NCI-H345 treated with DMSO at 0.1 percent for 48 hours (cell line): ENCODE results near the gene INTS6L.
"Not testable (repeated sequence)": the region's sequence is repeated elsewhere in the genome, so short reads cannot be mapped to it uniquely, and the experiment has no call there.

Source experiments
- DNase-seq: peaks from one replicate; lab custom pipeline; 2025; ENCODE audit not compliant: unreplicated experiment; lab: John Stamatoyannopoulos, UW

INTS6L gene

DNA sequence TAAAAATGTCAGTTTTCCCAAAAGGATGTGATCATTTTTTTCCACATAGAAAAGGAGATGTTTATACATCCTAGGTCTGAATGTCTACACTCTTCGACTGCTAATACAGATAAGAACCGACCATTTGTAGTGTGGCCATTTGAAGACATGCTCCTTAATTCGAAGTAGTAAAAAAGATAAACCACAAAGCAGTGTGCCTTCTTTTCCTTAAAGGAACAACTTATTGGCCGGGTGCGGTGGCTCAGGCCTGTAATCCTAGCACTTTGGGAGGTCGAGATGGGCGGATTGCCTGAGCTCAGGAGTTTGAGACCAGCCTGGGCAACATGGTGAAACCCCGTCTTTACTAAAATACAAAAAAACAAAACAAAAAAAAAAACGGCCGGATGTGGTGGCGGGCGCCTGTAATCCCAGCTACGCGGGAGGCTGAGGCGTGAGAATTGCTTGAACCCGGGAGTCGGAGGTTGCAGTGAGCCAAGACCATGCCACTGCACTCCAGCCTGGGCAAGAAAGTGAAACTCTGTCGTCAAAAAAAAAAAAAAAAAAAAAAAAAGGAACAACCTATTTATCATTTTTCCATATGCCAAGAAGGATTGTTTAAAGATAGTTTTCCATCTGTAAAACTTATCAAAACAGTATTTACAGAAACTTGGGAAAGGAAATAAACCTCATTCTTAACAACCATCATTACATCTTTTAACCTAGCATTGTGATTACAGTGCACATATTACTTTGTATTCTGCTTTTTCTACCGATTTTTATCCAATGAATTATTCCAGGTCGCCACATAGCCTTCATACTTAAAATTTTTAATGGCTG is 2.6 kb downstream of the INTS6L start:
- DNase-seq: no peak

DNA sequence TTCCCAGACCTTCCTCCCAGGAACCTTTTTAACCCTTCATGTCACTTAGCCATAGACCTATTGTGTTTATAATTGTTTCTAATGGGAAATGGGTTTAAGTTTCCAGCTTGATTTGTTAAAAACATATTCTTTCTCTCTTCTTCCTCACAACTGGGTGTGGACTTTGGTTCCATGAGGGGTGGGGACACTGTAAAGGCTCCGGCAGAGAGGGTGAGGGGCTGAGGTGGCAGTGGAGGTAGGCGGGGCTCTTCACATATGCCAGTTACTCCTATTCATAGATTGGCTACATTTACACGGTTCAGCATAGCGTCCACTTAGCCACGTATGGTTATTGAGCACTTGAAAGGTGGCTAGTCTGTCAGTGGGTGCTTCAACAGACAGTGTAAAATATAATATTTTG is 7.8 kb downstream of the INTS6L start:
- no peak for DNase-seq

DNA sequence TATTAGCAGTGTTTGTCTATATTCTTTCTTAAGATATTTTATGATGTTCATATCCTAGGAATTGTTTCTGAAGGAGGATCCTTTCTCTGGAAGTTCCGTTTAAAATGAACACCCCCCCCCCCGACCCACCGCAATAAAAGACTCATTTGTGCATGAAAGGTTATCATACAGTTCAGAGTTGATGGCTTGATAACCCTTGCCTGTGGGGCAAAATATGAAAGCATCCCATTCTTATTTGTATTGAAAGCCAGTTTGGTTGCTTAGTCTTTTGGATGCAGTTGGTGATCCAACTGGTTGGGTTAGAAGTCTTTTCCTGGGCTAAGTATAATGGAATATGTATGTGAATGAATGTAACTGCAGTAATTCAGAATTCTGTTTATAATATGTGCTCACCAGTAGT is 8.3 kb downstream of the INTS6L start:
- DNase-seq: no peak

DNA sequence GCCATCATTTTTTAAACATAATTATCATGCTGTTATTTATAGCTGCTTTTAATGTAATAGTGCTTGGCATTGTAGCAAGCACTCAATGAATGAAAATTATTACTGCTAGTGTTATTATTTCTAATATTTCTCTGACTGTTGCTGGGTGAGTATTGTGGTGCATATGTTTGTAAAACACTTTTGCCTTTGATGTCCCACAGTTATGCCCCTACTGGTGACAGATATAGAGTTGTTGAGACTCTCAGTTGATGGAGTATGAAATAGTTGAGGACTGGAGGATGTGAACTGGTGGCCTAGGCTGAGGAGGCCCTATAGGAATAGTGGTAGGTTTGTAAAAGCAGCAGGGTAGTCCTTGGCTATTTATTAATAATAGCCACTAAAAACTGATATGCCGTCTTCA is 9.6 kb downstream of the INTS6L start:
- DNase-seq: no peak

DNA sequence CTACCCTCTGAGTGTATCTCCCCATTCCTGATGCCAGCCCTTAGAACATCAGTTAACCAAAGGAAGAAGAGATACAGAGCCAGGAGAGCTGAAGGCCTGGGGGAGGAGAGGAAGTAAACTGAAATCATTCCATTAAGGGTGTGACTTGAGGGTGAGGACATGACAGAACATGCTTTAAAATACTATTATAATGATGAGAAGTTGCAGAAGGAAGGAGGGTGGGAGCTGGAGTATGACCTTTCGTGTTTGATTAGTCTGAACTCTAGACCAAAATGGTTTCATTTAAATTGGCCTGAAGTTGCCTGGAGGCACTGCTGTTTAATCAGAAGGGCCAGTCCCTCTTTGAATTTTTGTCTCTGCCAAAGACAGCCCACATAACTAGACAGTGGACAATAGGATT is 11.4 kb downstream of the INTS6L start:
- no peak for DNase-seq

DNA sequence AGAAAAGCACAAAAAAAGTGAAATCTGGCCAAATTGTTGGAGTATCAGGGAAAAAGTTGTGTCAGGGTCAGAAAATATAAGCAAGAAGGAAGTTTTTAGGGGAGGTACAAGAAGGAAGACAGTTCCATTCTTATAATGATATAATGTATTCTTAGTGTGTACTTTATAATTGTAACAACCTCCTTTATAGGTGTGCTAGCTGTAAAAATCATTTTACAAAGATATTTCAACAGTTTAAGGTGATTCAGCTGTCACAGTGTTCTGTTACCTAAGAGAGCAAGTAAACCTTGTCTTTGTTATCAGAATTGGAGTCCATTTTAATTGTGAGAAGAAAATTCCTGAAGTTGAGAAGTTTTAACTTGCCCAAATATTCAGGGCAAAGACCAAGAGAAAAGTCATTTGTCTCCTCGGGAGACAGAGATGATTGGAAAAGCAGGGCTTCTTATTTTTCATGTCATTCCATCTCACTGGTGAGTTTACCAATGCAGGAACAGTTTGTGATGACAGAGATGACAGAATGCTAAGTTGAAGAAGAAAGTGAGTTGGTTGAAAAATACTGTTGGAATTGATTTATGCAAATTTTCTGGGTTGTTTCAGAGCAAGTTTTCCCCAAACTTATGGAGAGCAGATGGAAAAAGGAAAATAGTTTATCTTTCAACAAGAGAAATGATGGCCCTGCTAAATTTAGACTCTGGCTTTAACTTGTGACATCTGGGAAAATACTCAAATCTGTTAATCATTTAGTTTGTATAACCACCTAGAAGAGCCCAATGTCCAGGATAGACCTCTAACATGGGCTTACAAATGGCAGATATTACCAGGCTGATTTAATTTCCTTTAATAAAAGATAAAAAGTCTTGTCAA is 14.8 kb downstream of the INTS6L start:
- DNase-seq: no peak

DNA sequence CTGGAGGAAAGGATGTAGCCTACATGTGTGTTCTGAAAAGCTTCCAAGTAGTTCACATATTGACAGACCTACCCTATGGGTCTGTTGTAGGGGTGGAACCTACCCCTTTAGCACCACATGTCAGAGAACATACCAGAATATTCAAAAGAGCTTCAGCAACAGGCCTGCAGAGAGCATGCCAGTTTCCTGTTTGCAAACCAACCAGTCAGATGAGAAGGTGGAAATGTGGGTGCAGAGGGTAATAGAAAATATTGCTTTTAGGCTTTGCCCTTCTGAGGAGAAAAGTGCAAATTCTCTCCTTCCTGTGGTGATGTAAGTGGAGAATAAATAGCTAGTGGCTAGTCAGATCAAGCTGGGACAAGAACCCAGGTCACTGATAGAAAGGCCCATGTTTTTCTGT is 16.4 kb downstream of the INTS6L start:
- DNase-seq: no peak

DNA sequence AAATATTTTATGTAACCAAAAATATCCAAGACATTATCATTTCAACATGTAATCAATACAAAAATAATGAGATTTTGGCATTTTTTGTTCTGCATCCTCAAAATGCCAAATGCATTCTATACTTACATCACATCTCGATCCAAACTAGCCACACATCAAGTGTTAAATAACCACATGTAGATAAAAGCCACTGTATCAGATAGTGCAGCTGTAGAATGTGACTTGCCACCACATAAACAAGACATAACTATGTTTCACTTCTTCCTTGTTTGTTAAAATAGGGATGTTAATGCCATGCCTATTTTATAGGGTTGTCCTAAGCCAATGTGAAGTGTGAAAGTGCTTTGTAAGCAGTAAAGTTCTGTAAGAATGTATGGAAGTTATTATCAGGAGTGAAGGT is 20.9 kb downstream of the INTS6L start:
- no peak for DNase-seq

DNA sequence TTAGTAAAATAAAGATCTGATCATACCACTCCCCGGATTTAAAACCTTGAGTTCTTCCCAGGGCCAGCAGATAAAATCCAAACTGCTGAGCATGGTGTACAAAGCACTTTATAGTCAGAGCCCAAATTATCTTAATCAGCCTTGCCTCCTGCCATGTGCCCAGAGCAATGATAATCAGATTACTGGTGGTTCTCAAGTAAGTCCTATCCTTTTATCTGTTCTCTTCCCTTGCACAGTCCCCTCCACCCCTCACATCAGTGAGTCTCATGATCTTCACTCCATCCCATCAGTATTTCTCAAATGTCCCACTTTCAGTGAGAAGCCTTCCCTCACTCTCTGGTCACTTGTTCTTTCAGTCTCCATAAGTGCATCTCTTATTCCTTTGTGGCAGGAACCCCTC is 22.7 kb downstream of the INTS6L start:
- DNase-seq: no peak

DNA sequence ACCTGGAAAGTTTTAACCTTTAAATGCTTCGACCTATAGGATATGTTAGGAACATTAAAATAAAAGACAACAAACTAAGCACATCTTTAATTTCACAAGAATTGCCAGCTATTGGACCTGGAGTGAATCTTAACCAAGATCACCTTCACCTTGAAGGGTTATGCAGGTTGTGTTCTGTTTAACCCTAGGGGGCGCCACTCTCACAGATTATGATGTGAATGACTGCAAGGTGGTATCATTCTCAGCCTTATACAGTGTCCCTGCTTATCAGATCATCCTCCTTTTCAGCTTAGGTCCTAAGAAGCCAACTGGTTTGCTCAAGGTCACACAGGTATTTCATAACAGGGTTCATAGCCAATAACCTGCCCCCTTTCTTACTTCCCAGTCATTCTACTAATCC is 23.5 kb downstream of the INTS6L start:
- DNase-seq: no peak

DNA sequence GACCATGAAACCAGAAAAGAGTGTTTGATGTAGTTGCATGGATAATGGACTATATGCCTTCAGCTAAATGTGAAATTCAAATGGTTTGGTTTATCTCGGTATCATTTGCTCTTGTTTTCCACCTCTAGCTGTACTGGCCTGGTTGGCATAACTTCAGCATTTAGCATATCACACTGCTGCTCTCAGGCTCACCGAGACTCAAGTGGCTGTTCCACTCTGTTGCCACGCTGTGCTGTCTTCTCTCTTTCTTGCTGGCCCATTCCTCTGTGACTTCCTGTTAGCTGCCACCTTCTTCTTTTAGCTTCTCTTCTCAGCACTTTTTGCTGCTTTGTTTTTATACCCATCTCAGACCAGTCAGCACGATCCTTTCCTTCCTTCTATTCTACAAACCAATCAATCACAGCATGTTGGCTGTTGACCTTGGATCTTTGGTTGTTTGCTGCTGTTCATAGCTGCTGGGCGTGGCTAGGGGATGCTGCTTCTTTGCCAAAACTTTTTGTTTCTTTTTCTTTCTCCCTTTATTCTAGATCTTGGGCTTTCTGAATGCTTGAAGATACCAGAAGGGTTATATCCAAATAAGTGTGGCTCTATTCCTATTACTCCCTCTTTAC is 24.0 kb downstream of the INTS6L start:
- DNase-seq: no peak

DNA sequence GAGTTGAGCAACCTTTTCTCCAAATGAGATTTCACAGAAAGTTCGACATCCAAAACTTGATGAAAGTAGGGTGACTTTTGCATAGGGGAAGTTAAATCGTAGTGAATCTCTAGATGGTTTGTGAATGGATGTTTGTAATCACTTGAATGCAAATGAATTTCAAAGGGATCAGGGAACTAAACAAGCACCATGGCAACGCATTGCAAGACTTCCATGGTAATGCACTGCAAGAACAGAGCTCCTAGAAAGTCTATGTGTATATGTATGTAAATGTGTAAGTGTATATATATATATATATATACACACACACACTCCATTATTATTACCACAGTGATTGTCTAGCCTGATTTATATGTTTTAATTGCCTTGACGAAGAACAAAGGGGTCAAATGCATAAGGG is 27.3 kb downstream of the INTS6L start:
- DNase-seq: no peak

DNA sequence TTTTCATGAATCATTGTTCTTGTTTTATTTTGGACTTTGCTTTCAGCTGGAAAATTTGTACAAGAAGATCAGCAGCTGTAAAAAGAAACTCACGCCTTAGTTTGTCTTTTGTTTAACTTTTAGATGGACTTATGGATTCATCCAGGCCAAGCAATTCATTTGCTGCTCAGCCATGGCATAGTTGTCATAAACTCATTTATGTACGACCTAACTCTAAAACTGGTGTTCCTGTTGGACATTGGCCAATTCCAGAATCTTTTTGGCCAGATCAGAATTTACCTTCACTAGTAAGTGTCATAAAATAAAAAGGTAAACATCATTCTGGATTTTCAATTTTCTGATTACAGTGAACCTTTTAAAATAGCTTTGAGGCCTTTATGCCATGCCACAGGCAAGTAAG is 29.1 kb downstream of the INTS6L start:
- DNase-seq: no peak

DNA sequence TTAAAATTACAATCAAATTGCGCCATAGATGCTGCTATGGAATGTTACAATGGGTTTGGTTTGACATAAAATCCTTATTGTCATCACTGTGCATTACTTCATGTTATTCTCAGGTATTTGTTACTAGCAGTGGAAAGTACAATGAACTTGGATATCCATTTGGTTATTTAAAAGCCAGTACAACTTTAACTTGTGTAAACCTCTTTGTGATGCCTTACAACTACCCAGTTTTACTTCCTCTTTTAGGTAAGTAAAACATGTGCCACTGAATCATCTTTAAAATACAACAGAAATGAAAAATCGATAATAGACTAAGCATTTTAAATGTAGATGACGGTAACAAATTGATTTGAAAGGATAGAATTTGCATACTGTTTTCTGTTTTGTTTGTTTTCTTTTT is 35.6 kb downstream of the INTS6L start:
- DNase-seq: no peak

DNA sequence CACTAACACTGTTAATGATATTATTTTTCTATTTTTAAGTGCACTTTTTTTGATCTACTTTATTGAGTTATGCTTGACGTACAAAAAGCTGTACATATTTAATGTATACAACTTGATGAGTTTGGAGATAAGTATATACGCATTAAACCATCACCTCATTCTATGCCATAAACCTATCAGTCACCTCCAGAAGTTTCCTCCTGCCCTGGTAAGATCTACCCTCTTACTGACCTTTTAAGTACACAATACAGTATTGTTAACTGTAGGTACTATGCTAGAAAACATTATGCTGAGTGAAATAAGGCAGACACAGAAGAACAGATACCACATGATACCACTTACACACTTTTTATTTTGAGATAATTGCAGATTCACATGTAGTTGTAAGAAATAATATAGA is 36.9 kb downstream of the INTS6L start:
- DNase-seq: no peak

DNA sequence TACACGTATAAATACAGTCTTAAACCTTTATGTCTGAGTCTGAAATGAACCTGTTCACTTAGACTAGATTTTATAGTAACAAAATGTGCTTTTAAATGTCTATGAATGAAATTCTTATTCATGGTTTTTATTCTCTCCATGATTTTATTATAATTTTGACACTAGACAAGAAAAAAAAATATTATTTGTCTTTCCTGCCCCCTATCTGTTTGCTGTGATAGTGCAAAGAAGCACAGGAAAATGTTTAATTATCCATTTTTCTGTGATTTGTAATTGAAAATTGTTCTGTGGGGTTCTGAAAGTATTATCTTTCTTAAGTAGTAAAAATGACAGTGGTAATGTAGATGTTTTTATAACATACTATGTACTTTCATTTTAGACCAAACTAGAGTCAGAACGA is 52.0 kb downstream of the INTS6L start:
- no peak for DNase-seq

DNA sequence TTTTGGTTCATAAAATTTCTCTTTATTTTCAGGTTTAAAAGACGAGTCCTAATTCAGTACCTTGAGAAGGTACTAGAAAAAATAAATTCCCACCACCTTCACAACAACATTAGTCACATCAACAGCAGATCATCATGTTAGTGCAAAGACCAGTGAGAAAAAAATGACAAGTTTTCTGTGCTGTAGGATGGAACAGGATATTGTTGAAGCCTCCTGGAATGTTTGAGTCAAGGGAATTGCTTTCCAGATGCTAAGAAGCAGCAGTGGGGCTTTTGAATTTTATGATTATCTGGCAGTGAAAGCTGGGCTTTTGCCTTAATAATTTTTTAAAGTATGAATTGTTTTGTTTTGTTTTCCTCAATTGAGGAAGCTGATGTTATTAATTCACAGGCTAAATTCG is 61.0 kb downstream of the INTS6L start:
- no peak for DNase-seq

DNA sequence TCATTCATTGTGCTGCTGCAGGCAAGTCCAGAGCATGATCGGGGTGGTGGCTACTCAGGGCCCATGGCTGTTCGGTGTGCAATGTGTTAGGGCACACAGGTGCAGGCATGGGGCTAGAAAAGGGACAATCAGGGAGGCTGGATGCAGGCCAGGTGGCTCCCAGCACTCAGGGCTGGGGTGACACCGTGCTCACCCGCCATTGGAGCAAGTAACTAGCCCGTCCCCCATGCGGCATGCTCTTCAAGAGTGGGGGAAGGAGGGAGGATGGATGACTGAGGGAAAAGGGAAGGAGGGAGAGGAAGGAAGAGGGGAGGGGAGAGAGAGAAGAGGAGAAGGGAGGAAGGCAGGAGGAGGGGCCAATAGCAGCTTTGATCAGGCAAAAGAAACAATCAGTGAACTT is 64.7 kb downstream of the INTS6L start:
- no peak for DNase-seq

DNA sequence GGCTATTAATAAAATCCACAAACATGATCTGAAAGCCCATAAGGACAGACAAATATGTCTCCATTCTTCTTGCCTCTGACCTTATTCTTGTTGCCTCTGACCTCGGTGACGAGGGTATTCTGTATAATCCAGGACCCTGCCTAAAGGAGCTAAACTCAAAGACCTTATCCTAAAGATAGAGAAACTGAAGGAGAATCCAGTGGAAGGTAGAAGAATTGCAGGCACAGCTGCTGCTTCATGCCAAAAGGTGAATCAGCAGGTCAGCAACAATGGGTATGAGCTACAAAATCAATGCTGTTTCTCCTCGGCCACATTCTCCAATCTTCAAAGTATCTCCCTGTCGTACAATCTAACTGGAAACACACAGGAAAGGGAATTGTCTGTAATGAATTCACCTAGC is 71.4 kb downstream of the INTS6L start:
- no peak for DNase-seq

DNA sequence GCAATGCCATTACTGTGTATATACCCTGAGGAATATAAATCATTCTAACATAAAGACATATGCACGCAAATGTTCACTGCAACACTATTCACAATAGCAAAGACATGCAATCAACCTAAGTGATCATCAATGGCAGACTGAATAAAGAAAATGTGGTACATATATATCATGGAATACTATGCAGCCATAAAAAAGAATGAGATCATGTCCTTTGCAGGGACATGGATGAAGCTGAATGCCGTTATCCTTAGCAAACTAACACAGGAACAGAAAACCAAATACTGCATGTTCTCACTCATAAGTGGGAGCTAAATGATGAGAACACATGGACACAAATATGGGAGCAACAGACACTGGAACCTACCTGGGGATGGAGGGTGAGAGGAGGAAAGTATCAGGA is 73.6 kb downstream of the INTS6L start:
- DNase-seq: not testable (repeated sequence)

DNA sequence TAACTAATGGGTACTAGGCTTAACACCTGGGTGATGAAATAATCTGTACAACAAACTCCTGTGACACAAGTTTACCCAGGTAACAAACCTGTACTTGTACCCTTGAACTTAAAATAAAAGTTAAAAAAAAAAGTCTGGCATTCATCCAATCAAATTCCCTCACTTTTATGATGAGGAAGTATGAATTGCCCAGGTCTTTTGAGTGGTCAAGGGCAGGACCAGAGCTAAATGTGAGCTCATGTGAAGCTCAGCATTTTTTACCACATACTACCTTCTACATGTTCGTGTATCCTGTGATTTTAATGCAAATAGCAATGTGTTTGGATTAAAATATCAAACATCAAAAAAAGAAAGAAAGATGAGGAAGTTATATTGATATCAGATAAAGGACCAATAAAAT is 74.0 kb downstream of the INTS6L start:
- DNase-seq: not testable (repeated sequence)

DNA sequence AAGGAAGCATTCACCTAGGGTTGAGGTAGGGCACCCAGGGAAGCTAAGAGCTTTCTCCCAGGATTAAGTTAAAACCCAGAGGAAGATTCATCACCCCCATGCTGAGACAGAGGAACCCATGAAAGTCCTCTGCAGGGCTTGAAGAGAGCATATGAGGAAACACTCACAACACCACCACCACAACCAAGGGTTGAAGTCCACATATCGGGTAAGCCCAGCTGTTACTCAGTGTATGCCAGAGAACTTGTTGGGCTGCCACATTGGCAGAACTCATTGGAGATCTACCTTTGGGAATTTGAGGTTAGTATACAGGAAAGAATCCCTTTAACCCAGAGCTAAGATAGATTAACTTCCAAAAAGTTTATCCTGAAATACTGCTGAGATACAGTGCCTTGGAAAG is 75.1 kb downstream of the INTS6L start:
- DNase-seq: no peak
